H1 (cell line): ENCODE results near the gene DHRS7B. TPM values are rescaled to one million over a fixed set of nuclear protein-coding genes. Genes with fewer than 3 reads are reported as not detected.

ENCODE experiments used
- CEBPB ChIP-seq: IDR thresholded peaks from 2 replicates; pipeline ENCODE4 v1.6.1; 2012; ENCODE audit warnings: low read depth, low read length
- GABPA ChIP-seq: IDR thresholded peaks from 2 replicates; pipeline ENCODE4 v1.6.1; 2011; ENCODE audit warnings: mild to moderate bottlenecking, low read length, moderate library complexity, borderline replicate concordance; ENCODE audit not compliant: insufficient read depth
- NANOG ChIP-seq: IDR thresholded peaks from 2 replicates; pipeline ENCODE4 v1.6.1; 2011; ENCODE audit warnings: low read length, low read depth, mild to moderate bottlenecking, inconsistent platforms; ENCODE audit not compliant: insufficient read depth, poor library complexity, severe bottlenecking
- polyA plus RNA-seq, 7 experiments: library from polyadenylated mRNA; depleted of rRNA in 3 of 7; stranded (reverse) in 5 of 7; unstranded in 2 of 7; fragments of >200 nt in 5 of 7; fragments of 200-250 nt in 2 of 7; gene quantifications; 1 replicate in 5 of 7; 2 replicates in 1 of 7; 4 replicates in 1 of 7; pipeline versions ENCODE4 v1.2.1 to v1.2.3, GENCODE V29; 2011 to 2013; ENCODE audit warnings: missing spikeins in 2 of 7, mixed read lengths in 2 of 7
- total RNA-seq: library from RNA; stranded (reverse); fragmentation: NEBNext Ultra II Directional; extraction: Animal tissue kit (Norgen Biotek cat#: 25700); gene quantifications from 2 replicates; pipeline ENCODE4 v1.2.1, GENCODE V29; 2021

DHRS7B gene
- total and polyA plus RNA-seq, 2 of the 8 experiments (the other 6 are each of a cell fraction or from before 2014, with no cell fraction given): 11.0 to 27.9 TPM

DNA sequence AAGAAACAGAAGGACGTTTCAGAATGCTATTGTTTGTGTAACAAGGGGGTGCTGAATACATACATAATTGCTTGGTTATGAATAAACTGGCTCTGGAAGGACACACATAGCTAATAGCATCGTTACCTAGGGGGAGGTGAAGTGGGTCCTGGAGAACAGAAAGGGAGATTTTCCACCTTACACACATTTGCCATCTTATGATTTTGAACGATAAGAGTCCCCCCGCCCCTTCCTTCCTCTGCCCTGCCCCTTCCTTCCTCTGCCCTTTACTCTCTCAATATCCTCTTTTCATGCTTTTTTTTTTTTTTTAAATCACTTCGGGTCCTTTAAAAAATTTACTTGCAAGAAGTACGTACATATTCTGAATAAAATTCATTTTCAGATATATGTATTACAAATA lies 902 bp upstream of the DHRS7B start (continued):
- TF ChIP-seq GABPA: no peak
- TF ChIP-seq NANOG: no peak
- TF ChIP-seq CEBPB: no peak
- TF ChIP-seq, all 59 proteins: peak for 0
